Cortex of kidney (tissue), 1 donor: ENCODE results near the gene TNIK.

Experiments
- DNase-seq: peaks from one replicate; lab custom pipeline; 2025; lab: John Stamatoyannopoulos, UW

Gene TNIK

DNA sequence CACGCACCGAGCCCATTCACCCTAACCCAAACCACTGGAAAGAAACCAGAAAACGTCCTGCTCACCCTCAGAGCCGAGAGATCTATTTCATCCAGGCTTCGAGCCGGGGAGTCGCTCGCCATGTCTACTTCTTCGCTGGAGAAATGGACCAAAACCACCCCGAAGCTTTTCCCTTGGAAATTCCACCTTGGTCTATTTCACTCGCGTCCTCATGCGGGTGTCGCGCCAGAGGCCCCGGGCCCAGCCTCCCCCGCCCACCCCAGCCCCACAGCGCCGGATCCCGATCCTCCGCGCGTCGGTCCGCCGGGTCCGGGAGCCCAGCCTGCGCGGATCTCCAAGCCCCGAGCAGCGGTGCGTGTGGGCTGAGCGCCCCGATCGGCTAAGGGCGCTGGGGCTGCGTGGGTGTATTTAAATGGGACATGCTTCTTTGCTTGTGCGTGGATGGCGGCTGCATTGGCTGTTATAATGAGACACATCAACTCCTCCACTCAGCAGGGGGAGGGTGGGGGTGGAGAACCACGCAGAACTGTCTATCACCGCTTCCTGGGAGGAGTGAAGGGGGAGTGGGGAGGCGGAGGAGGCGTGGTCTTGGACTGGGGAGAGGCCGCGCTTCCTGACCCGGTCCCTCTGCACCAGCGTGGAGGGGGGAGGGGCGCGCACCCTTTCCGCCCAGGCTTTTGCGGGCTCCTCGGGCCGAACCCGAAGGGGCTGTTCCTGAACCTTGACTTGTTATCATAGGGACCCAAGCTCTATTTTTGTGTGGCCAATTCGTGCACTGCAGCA is at the start of gene TNIK:
TSS of gene TNIK (minus strand) at position 464 of the 783 bp plus-strand sequence. CDS start at position 122, 342 bp downstream.
- DNase-seq, result no peak

DNA sequence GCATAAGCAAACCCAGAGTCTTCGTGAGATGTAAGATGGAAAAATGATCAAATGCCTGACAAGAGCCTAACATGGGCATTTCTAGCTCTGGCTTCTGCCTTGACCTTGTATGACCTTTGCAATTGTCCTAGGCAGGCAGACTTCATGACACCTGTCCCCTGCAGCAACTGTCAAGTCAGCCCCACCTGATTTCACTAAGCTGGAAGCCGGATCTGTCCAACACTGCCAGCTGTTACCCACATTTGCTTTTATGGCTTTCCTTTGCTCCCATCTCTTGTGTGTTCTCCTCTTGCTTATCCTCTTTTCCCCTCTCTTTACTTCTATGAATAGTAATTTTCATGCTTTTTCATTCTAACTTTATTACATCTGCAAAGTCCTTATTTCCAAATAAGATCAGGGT is 48.5 kb upstream of the TNIK start:
- no peak for DNase-seq

DNA sequence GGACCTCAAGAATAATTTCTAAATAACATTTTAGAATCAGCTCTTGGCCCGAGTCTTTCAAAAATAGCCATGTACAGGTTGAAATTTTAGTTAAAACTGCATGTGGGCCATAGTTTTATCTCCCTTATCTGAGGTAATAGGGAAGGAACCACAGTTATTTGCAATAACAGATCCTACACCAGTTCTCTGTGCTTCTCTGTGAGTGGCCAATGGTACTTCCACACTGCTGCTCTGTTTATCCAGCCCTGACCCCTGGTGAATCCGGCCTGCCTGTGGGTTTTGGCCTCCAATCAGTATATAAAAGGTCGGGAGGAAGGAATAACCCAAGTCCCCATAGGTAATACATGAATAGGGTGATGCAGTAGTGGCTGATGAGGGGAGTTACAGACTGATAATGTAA is 48.0 kb upstream of the TNIK start:
- DNase-seq, result no peak

DNA sequence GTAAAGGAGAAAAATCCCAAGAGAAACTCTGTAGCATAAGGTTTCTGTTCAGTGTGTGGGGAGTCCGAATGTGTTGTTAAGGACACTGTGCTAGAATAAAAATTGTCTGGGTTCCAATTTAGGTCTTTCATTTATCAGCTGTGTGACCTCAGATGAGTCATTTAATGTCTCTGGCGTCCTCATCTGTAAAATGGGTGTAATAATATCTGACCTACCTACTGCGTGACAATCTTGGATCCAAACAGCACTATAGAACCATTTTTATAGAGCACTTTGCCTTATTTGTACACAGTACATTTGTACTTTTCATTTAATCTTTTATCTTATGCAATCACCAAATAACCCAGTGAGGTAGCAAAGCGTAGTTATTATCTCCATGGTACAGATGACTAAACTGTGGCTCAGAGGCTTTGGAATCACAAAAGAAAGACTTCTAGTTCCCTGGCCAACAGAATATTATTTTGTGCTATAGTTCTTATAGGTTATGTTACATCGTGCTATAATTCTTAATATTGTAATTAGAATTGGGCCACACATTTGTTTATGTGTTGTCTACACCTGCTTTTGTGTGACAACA is 46.6 kb upstream of the TNIK start:
- DNase-seq, result no peak

DNA sequence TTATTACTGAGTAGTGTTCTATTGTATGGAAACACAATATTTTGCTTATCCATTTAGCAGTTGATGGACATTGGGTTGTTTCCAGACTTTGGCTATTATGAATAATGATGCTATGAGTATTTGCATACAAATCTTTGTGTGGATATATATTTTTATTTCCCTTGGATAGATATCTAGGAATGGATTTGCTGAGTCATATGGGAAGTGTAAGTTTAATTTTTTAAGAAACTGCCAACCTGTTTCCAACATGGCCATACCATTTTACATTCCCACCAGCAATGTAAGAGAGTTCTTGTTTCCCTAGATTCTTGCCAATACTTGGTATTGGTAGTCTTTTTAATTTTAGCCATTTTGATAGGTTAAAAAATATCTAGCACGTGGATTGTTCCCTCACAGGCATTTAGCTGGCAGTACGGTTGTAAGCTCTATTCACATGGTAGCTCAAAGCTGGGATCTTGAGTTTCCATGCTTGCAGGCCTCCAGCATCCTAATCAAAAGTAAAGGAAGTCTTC is 45.7 kb upstream of the TNIK start:
- DNase-seq, result no peak

DNA sequence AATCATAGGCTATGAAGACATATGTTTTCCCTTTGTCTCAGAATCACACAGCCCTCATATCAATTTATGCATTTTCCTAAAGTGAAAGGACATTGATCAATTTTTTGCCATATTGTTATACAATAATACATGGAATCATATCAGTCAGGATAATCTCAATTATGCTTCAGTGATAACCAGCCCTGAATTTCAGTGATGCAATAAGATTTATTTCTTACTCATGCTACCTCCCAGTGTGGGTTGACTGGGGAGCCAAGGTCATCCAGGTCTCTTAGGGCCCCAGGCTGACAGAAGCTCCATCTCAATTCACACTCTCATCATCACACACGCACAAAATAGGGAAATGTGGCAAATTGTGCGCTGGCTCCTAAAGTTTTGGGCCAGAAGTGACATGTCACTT is 44.2 kb upstream of the TNIK start:
- DNase-seq, result no peak

DNA sequence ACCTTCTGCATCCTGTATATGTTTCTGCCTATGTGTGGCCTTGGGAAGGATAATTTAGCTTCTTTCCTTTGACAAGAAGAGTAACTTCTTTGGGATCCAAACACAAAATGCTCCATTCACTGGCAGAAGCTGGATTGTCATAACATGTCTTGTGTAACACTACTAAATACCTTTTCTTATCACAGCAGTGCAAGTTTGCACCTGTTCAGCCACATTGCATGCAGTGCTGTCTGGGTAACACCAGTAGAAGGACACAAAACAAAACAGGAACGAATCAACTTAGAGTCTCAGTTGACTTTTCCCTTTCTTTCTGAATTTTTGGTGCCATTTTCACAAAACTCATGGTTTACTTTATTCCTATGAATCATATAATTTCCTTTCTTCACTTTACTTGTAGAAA is 43.6 kb upstream of the TNIK start:
- DNase-seq, result no peak

DNA sequence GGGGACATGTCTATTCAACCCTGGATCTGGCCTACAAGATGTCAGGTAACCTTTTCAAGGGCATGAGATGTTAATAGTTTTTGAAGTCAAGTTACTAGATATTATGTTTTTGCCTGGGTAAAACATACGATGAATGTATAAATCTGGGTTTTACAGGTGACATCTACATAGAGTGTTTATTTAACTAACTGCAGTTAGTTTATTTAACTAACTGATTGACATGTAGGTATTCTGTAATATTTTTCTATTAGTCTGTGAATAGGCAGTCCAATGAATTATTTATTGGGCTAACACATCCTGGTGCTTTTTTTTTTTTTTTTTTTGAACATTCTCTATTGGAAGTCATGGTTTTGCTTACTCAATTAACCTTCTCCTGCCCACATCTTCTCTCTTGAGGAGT is 38.7 kb upstream of the TNIK start:
- no peak for DNase-seq

DNA sequence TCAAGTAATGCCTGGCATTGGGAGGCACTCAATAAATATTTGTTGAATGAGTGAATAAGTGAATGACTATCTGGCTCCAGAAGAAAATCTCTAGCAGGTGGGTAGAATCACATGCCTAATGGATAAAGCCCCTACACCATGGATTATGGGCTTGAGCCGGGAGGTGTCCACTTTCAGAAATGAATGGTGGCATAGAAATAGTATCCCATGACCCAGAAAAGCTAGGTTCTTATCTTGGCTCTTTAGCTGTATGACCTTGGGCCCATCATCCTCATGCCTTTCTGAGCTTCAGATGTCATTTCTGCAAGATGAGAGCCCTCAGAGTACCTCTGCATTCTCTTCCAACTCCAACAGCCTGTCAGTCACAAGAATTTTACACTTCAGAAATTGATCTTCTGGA is 37.3 kb upstream of the TNIK start:
- DNase-seq, result no peak

DNA sequence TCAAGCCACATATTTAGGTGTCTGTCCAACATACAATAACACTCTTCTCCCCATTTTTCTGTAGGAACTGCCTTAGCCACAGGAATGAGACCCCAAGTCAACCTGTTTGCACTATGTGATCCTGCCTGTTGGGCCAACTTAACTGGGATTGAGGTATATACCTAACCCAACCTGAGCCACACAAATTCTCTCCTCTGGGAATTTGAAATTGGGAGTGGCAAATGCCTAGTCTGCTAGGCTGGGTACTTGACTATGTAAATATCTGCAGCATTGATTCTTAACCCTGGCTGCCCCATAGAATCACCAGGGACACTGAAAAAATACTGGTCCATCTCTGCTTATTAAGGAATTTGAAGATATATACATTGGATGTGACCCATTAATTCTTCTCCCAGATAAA is 35.2 kb upstream of the TNIK start:
- no peak for DNase-seq

DNA sequence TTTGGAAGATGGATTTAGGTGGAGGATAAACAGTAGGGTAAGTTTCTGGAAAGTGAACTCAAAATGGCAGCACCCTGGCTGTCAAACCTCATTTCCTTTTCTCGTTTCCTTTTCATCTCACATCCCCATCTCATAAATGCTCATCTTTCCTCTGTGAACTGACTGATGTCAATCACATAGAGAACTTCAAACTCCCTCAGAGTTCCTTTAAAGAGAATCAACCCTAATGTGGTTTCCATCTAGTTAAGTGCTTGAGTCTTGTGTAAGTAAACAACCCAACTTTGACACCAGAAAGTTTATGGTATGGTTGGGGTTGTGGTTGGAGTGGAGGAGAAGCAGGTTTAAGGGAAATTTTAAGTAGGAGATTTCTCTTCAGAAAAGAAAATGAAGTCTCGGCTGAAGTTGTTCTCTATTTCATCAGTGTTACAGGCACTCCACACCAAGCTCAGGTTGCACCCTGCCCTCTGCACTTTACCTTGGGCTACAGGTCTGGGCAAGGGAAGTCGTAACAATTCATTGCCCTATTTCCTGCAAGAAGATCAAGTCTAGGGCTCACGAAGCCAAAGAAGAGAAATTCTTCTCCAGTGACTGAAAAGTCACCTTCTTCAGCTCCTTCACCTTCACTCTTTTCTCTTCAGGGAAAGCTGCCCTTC is 34.4 kb upstream of the TNIK start:
- DNase-seq, result no peak

DNA sequence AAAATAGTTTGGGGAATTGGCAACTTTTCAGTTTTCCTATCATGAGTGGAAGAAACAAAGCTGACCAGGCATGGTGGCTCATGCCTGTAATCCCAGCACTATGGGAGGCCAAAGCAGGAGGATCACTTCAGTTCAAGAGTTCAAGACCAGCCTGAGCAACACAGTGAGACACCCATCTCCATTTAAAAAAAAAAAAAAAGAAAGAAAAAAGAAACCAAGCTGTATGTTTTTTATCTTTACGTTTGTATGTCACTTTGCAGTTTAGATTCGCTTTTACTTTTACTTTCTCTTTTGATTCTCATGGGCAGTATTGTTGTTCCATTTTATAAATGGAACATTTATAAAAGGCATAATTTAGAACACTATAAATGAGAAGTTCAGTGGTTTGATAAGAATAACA is 31.2 kb upstream of the TNIK start:
- no peak for DNase-seq

DNA sequence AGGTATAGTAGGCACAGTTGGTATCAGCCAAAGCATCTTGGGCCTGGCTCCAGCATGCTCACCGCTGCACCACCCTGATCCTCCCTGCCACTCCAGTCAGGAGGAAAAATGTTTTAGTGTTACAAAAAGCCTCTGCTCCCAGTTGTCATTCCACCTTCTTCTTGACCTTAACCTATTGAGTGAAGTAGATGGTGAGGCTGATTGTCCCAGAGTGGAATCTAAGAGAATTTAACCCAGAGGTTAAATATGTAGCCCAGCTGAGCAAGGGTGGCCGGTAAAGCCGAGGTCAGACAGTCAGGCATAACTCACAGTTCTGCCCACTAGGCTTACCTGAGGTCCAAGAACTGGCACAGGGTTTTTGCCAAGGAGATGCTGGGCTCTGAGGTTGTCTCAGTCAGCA is 30.7 kb upstream of the TNIK start:
- no peak for DNase-seq

DNA sequence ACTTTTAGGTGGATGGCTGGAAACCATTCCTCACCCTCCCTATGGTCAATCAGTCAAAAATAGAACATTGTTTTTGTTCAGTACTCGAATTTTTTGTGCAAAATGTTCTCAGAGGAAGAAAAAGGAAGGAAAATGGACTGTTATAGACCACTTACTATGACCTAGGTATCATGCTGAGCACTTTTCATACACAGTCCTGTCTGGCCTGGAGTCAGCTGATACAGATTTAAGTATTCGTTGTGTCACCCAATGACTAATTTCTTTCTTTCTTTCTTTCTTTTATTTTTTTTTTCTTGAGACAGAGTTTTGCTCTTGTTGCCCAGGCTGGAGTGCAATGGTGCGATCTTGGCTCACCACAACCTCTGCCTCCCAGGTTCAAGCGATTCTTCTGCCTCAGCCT is 29.1 kb upstream of the TNIK start:
- DNase-seq, result no peak

DNA sequence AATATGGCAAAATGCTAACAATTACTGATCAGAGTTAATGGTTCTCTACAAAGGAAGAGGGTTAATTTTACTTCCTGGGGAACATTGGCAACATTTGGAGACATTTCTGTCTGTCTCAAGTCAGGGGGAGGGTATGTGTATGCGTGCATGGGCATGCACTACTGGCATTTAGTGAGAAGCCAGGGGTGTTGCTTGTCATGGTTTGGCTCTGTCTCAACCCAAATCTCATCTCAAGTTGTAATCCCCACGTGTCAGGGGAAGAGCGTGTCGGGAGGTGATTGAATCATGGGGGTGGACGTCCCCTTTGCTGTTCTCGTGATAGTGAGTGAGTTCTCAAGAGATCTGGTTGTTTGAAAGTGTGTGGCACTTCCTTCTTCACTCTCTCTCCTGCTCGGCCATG is 28.3 kb upstream of the TNIK start:
- DNase-seq, result no peak

DNA sequence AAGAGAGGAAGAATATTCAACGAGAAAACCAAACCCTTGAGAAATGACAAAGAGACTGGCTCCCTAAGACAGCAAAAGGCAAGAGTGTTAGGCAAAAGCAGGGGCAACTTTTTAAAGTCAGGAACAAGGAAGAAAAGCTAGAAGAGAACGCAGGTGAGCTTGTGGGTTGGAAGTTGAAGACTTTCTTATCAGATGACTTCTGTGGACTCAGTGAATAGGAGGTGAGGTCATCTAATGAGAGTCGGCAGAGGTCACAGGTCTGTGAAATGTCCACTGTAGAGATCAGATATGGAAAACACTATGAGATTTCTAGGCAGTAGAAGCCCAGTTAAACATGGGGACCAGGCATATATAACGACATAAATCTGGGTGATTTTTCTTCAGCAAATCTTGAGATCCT is 27.2 kb upstream of the TNIK start:
- DNase-seq, result no peak

DNA sequence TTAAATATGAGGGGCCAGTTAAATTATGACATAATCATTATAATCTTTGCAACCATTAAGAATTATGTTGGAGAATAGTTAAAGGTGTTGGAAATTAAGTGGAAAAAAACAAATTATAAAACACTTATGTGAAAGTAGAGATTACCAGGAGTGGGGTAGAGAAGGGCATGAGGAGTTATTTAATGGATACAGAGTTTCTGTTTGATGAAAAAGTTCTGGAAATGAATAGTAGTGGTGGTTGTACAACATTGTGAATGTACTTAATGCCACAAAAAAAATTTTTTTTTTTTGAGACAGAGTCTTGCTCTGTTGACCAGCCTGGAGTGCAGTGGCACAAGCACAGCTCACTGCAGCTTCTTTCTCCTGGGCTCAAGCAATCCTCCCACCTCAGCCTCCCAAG is 25.1 kb upstream of the TNIK start:
- DNase-seq, result no peak

DNA sequence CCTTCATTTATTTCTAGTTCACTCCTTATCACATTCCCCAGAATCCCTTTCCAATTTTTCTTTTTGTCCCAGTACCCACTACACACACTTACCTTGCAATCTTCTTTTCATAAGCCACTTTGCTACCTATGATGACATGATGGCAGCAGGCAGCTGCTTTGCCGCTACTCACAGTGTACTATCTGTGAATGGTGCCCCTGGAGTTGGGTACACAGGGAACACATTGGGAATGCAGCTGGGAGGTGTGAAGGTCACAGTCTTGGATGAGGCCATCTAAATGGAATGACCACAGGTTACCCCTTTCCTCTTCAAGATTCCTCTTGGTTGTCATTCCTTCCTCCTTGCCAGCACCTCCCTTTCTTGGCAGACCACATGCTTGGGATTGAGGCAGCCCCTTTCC is 20.8 kb upstream of the TNIK start:
- no peak for DNase-seq

DNA sequence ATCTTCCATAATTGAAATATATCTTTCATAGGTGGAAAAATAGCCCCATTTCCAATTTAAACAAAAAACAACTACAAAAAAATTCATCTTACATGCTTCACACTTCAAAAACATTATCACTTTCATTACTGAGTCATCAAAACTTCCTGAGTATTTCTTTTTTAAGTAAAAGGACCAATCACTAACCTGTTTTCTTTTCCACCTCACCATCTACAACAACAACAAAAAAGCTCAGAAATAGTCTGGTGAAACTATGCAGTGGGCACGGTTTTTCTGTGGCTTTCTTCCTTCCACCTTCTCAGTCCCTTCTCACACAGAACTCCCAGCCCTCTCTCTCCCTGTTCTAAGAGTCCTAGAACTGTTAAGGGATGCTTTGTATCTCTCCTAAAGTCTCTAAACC is 20.3 kb upstream of the TNIK start:
- no peak for DNase-seq

DNA sequence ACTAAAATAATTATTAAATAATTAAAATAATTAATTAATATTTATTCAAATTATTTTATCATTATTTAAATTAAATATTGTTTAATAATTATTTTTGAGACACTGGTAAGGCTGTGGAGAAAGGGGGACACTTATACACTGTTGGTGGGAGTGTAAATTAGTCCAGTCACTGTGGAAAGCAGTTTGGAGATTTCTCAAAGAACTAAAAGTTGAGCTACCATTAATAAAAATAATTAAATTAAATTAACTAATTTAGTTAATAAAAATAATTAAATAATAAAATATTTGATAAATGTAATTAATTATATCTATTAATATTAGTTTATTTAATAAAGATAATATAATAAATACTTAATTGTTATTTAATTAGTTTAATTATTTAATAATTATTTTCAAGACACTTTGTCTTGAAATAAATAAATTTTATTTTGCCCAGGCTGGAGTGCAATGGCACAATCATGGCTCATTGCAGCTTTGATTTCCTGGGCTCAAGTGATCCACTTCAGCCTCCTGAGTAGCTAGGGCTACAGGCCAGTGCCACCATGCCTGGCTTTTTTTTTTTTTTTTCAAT is 16.4 kb upstream of the TNIK start:
- DNase-seq, result no peak

DNA sequence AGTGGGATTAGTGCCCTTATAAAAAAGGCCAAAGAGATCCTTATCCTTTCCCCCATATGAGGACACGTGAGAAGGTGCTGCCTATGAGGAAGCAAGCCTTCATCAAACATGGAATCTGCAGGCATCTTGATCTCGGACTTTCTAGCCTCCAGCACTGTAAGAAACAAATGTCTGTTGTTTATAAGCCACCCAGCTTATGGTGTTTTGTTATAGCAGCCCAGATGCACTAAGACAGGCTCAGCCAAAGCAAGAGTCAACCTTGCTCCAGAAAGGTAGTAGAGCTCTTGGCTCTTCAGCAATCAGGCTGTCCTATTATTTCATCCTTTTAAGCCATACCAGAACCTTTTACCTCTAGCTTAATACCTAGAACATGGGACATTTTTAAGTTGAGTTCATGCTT is 12.3 kb upstream of the TNIK start:
- no peak for DNase-seq

DNA sequence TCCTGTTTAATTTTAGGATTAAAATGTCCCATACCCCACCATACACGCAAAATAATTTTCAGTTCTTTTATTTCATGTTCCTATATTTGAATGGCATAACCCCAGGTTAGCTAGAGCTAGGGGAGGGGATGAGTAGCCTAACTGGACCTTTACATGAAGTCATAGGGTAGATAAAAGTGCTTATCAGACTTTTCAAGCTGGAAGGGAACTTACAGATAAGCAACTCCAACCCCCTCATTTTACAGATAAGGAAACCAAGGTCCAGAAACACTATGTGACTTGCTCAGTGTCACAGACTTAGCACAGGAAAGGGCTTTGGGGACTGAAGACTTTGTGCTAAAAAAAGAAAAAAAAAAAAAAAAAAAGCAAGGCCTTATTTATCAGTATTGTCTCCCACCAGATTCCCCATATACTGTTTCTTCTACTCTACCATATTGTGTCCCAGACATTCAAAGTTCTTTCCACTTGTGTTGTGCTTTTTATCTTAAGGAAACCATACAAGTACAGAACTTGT is 10.6 kb upstream of the TNIK start:
- DNase-seq, result no peak

DNA sequence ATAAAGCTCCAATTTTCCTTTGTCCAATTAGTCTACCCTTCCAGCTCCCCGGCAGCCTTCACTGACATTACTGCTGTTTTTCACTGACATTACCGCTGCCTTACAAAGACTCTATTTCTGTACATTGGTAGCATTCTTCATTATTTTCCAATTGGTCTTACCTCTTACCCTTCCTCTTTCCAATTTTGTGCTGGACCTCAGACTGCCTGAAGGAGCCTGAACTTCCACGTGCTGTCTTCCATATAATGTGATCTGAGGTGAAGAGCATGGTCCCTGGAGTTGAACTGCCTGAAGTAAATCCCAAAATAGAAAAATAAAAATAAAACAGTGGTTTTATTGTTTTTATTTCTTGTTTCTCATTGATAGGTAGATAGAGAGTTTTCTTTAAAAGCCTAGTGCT is 9.2 kb upstream of the TNIK start:
- DNase-seq, result no peak
